Measurements from ENCODE around the gene NF1.
"Not testable (repeated sequence)": the region's sequence is repeated elsewhere in the genome, so short reads cannot be mapped to it uniquely, and the experiment has no call there.

NF1 gene

GRCh38 chr17:31172388-31172787 is 77.6 kb downstream of the NF1 start:
- Histone ChIP-seq H3K4me3 (ENCODE audit: insufficient read depth, low read depth, low read length, poor library complexity, severe bottlenecking) (no peak overlapping the region), H3K27me3 (replicated peaks; ENCODE audit: control insufficient read depth, insufficient read depth, low read length, poor library complexity, severe bottlenecking) (no peaks in the 10 kb centered on the region), H3K36me3 (ENCODE audit: control insufficient read depth, insufficient read depth, low read length) (no peaks in the 10 kb centered on the region), H3K9me3 (ENCODE audit: control insufficient read depth, low read length) (no peaks in the 10 kb centered on the region), H3K4me1 (ENCODE audit: control insufficient read depth, insufficient read depth, low read length, poor library complexity, severe bottlenecking) (no peaks in the 10 kb centered on the region), H3K27ac (ENCODE audit: insufficient read depth, low read length, poor library complexity, severe bottlenecking) (no peak overlapping the region)
- no peak for DNase-seq

GRCh38 chr17:31174215-31174614 is 79.4 kb downstream of the NF1 start:
- DNase-seq: no peak
- no peak overlapping the region for H3K27ac ChIP-seq (ENCODE audit: insufficient read depth, low read length, poor library complexity, severe bottlenecking)
- no peak overlapping the region for H3K4me3 ChIP-seq (ENCODE audit: insufficient read depth, low read depth, low read length, poor library complexity, severe bottlenecking)
- H3K27me3 ChIP-seq (replicated peaks; ENCODE audit: control insufficient read depth, insufficient read depth, low read length, poor library complexity, severe bottlenecking): no peaks in the 10 kb centered on the region
- no peaks in the 10 kb centered on the region for H3K4me1 ChIP-seq (ENCODE audit: control insufficient read depth, insufficient read depth, low read length, poor library complexity, severe bottlenecking)
- H3K9me3 ChIP-seq (ENCODE audit: control insufficient read depth, low read length): no peaks in the 10 kb centered on the region
- H3K36me3 ChIP-seq (ENCODE audit: control insufficient read depth, insufficient read depth, low read length): no peaks in the 10 kb centered on the region

- no peak for DNase-seq
- H3K36me3 ChIP-seq (ENCODE audit: control insufficient read depth, insufficient read depth, low read length): no peaks in the 10 kb centered on the region
- H3K27ac ChIP-seq (ENCODE audit: insufficient read depth, low read length, poor library complexity, severe bottlenecking): no peak overlapping the region
- H3K4me3 ChIP-seq (ENCODE audit: insufficient read depth, low read depth, low read length, poor library complexity, severe bottlenecking): no peak overlapping the region
- no peaks in the 10 kb centered on the region for H3K4me1 ChIP-seq (ENCODE audit: control insufficient read depth, insufficient read depth, low read length, poor library complexity, severe bottlenecking)
- H3K9me3 ChIP-seq (ENCODE audit: control insufficient read depth, low read length): no peaks in the 10 kb centered on the region
- H3K27me3 ChIP-seq (replicated peaks; ENCODE audit: control insufficient read depth, insufficient read depth, low read length, poor library complexity, severe bottlenecking): no peaks in the 10 kb centered on the region
Observed at GRCh38 chr17:31175237-31175636, 80.5 kb downstream of the NF1 start.

- not testable (repeated sequence) for H3K4me3 ChIP-seq (ENCODE audit: insufficient read depth, low read depth, low read length, poor library complexity, severe bottlenecking); H3K9me3 ChIP-seq (ENCODE audit: control insufficient read depth, low read length); H3K27me3 ChIP-seq (replicated peaks; ENCODE audit: control insufficient read depth, insufficient read depth, low read length, poor library complexity, severe bottlenecking); H3K36me3 ChIP-seq (ENCODE audit: control insufficient read depth, insufficient read depth, low read length); H3K27ac ChIP-seq (ENCODE audit: insufficient read depth, low read length, poor library complexity, severe bottlenecking); DNase-seq; H3K4me1 ChIP-seq (ENCODE audit: control insufficient read depth, insufficient read depth, low read length, poor library complexity, severe bottlenecking)
Observed at GRCh38 chr17:31176143-31176542, 81.4 kb downstream of the NF1 start.

GRCh38 chr17:31178951-31179350 is 84.2 kb downstream of the NF1 start:
- not testable (repeated sequence) for H3K27me3 ChIP-seq (replicated peaks; ENCODE audit: control insufficient read depth, insufficient read depth, low read length, poor library complexity, severe bottlenecking); H3K4me3 ChIP-seq (ENCODE audit: insufficient read depth, low read depth, low read length, poor library complexity, severe bottlenecking); DNase-seq; H3K4me1 ChIP-seq (ENCODE audit: control insufficient read depth, insufficient read depth, low read length, poor library complexity, severe bottlenecking); H3K36me3 ChIP-seq (ENCODE audit: control insufficient read depth, insufficient read depth, low read length); H3K9me3 ChIP-seq (ENCODE audit: control insufficient read depth, low read length); H3K27ac ChIP-seq (ENCODE audit: insufficient read depth, low read length, poor library complexity, severe bottlenecking)

- Histone ChIP-seq H3K36me3 (ENCODE audit: control insufficient read depth, insufficient read depth, low read length) (no peaks in the 10 kb centered on the region), H3K4me1 (ENCODE audit: control insufficient read depth, insufficient read depth, low read length, poor library complexity, severe bottlenecking) (no peaks in the 10 kb centered on the region), H3K27ac (ENCODE audit: insufficient read depth, low read length, poor library complexity, severe bottlenecking) (no peak overlapping the region), H3K9me3 (ENCODE audit: control insufficient read depth, low read length) (no peaks in the 10 kb centered on the region), H3K4me3 (ENCODE audit: insufficient read depth, low read depth, low read length, poor library complexity, severe bottlenecking) (no peak overlapping the region), H3K27me3 (replicated peaks; ENCODE audit: control insufficient read depth, insufficient read depth, low read length, poor library complexity, severe bottlenecking) (no peaks in the 10 kb centered on the region)
- DNase-seq: no peak
Observed at GRCh38 chr17:31195305-31195704, 100.5 kb downstream of the NF1 start.

GRCh38 chr17:31198026-31198425 is 103.2 kb downstream of the NF1 start:
- H3K27me3 ChIP-seq (replicated peaks; ENCODE audit: control insufficient read depth, insufficient read depth, low read length, poor library complexity, severe bottlenecking): no peaks in the 10 kb centered on the region
- H3K9me3 ChIP-seq (ENCODE audit: control insufficient read depth, low read length): no peaks in the 10 kb centered on the region
- no peak for DNase-seq
- H3K36me3 ChIP-seq (ENCODE audit: control insufficient read depth, insufficient read depth, low read length): no peaks in the 10 kb centered on the region
- H3K4me1 ChIP-seq (ENCODE audit: control insufficient read depth, insufficient read depth, low read length, poor library complexity, severe bottlenecking): no peaks in the 10 kb centered on the region
- no peak overlapping the region for H3K4me3 ChIP-seq (ENCODE audit: insufficient read depth, low read depth, low read length, poor library complexity, severe bottlenecking)
- H3K27ac ChIP-seq (ENCODE audit: insufficient read depth, low read length, poor library complexity, severe bottlenecking): no peak overlapping the region

- H3K27ac ChIP-seq (ENCODE audit: insufficient read depth, low read length, poor library complexity, severe bottlenecking); H3K4me1 ChIP-seq (ENCODE audit: control insufficient read depth, insufficient read depth, low read length, poor library complexity, severe bottlenecking); H3K4me3 ChIP-seq (ENCODE audit: insufficient read depth, low read depth, low read length, poor library complexity, severe bottlenecking); H3K9me3 ChIP-seq (ENCODE audit: control insufficient read depth, low read length); H3K27me3 ChIP-seq (replicated peaks; ENCODE audit: control insufficient read depth, insufficient read depth, low read length, poor library complexity, severe bottlenecking); DNase-seq; H3K36me3 ChIP-seq (ENCODE audit: control insufficient read depth, insufficient read depth, low read length): not testable (repeated sequence)
Observed at GRCh38 chr17:31198666-31199065, 103.9 kb downstream of the NF1 start.

GRCh38 chr17:31200287-31200686 is 105.5 kb downstream of the NF1 start:
- Histone ChIP-seq H3K36me3 (ENCODE audit: control insufficient read depth, insufficient read depth, low read length) (no peaks in the 10 kb centered on the region), H3K4me1 (ENCODE audit: control insufficient read depth, insufficient read depth, low read length, poor library complexity, severe bottlenecking) (no peaks in the 10 kb centered on the region), H3K9me3 (ENCODE audit: control insufficient read depth, low read length) (no peaks in the 10 kb centered on the region), H3K27ac (ENCODE audit: insufficient read depth, low read length, poor library complexity, severe bottlenecking) (no peak overlapping the region), H3K27me3 (replicated peaks; ENCODE audit: control insufficient read depth, insufficient read depth, low read length, poor library complexity, severe bottlenecking) (no peaks in the 10 kb centered on the region), H3K4me3 (ENCODE audit: insufficient read depth, low read depth, low read length, poor library complexity, severe bottlenecking) (no peak overlapping the region)
- DNase-seq: no peak

- H3K27ac ChIP-seq (ENCODE audit: insufficient read depth, low read length, poor library complexity, severe bottlenecking): no peak overlapping the region
- H3K9me3 ChIP-seq (ENCODE audit: control insufficient read depth, low read length): no peaks in the 10 kb centered on the region
- no peak for DNase-seq
- no peak overlapping the region for H3K4me3 ChIP-seq (ENCODE audit: insufficient read depth, low read depth, low read length, poor library complexity, severe bottlenecking)
- H3K36me3 ChIP-seq (ENCODE audit: control insufficient read depth, insufficient read depth, low read length): no peaks in the 10 kb centered on the region
- H3K27me3 ChIP-seq (replicated peaks; ENCODE audit: control insufficient read depth, insufficient read depth, low read length, poor library complexity, severe bottlenecking): no peaks in the 10 kb centered on the region
- no peaks in the 10 kb centered on the region for H3K4me1 ChIP-seq (ENCODE audit: control insufficient read depth, insufficient read depth, low read length, poor library complexity, severe bottlenecking)
Observed at GRCh38 chr17:31202968-31203367, 108.2 kb downstream of the NF1 start.
